HUES64 (cell line): ENCODE measurements around the gene CTRB1.

Experiments
- H3K27ac ChIP-seq: 2 replicates; pipeline ENCODE4 v1.7.0; 2013; ENCODE audit warnings: low read depth, low read length, inconsistent platforms
- H3K27me3 ChIP-seq: 2 replicates; pipeline ENCODE4 v1.6.1; 2013; ENCODE audit warnings: mild to moderate bottlenecking, low read length; ENCODE audit not compliant: insufficient read depth
- H3K36me3 ChIP-seq: 2 replicates; pipeline ENCODE4 v1.6.1; 2013; ENCODE audit warnings: mild to moderate bottlenecking, low read length; ENCODE audit not compliant: insufficient read depth
- H3K4me1 ChIP-seq: 2 replicates; pipeline ENCODE4 v1.6.1; 2013; ENCODE audit warnings: mild to moderate bottlenecking, low read length, moderate library complexity; ENCODE audit not compliant: insufficient read depth
- H3K4me3 ChIP-seq: 2 replicates; pipeline ENCODE4 v1.5.1; 2013; ENCODE audit warnings: mild to moderate bottlenecking, low read length, moderate library complexity
- H3K9ac ChIP-seq: 2 replicates; pipeline ENCODE4 v1.6.1; 2013; ENCODE audit warnings: mild to moderate bottlenecking, low read depth, low read length
- H3K9me3 ChIP-seq: 2 replicates; pipeline ENCODE4 v1.6.1; 2013; ENCODE audit warnings: low read depth, low read length; ENCODE audit not compliant: insufficient read depth
- WGBS: fragments of 150-250, 120-280 bp; methylation state at CpG from one replicate; pipeline ENCODE4 v1.1.7; 2013; ENCODE audit warnings: missing lambda C conversion rate; 5-methylcytosine and 5-hydroxymethylcytosine counted together

CTRB1 gene

DNA sequence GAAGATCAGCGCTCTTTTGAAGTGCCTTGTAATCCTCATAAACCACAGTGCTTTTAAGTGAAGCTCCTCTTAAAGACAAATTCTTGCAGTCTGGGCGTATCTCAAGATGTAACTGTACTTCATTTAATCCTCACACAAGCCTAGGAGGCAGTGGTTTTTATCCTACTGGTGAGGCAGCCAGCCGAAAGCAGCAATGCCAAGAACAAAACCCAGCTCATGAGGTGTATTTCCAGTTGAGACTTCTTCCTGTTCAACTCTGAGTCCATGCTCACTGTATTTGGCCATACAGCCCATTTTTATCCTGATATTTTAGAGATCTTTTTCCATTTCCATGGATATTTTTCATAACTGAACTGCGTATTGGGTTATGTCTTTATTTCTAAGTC is 25.5 kb upstream of the CTRB1 start:
- Histone ChIP-seq H3K27me3 (no peaks in the 10 kb centered on the region), H3K36me3 (no peaks in the 10 kb centered on the region)
- WGBS = 96% methylated on average over 3 of the region's 4 CpGs

DNA sequence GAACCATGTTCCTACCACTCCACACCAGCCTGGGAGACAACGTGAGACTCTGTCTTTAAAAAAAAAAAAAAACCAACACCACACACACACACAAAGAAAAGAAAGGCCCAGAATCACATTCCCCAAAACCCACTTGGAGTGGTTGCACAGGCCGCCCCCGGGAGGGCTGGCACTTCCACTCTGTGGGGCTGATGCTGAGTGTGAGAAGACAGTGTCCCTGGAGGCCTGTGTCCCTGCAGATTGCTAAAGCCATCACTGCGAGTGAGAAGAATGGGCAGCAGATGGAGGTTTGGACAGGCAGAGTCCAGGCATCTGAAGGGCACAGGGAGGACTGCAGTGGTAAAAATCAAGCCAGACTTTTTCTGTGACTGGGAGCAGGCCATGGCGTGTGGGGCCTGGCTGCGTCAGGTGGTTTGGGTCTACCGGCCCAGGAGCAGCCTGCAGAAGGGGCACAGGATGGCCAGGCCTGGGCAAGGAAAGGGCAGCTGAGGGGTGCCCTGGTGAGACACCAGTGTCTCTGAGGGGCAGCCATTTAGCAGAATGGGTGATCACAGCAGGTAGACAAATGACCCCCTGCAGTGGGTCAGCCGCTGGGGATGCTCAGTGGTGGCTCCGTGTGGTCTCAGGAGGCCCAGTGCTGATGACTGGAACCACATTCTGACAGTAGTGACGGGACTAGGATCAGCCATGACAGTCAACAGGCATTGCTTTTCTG is 24.9 kb upstream of the CTRB1 start:
- H3K27ac ChIP-seq = no peak overlapping the region
- 91% methylated on average over 10 of the region's 10 CpGs for WGBS

More for the DNA sequence above, 25.5 kb upstream of the CTRB1 start:
- Histone ChIP-seq H3K4me1 (no peaks in the 10 kb centered on the region), H3K27ac (no peak overlapping the region), H3K4me3 (no peak overlapping the region), H3K9ac (no peak overlapping the region), H3K9me3 (no peaks in the 10 kb centered on the region)

DNA sequence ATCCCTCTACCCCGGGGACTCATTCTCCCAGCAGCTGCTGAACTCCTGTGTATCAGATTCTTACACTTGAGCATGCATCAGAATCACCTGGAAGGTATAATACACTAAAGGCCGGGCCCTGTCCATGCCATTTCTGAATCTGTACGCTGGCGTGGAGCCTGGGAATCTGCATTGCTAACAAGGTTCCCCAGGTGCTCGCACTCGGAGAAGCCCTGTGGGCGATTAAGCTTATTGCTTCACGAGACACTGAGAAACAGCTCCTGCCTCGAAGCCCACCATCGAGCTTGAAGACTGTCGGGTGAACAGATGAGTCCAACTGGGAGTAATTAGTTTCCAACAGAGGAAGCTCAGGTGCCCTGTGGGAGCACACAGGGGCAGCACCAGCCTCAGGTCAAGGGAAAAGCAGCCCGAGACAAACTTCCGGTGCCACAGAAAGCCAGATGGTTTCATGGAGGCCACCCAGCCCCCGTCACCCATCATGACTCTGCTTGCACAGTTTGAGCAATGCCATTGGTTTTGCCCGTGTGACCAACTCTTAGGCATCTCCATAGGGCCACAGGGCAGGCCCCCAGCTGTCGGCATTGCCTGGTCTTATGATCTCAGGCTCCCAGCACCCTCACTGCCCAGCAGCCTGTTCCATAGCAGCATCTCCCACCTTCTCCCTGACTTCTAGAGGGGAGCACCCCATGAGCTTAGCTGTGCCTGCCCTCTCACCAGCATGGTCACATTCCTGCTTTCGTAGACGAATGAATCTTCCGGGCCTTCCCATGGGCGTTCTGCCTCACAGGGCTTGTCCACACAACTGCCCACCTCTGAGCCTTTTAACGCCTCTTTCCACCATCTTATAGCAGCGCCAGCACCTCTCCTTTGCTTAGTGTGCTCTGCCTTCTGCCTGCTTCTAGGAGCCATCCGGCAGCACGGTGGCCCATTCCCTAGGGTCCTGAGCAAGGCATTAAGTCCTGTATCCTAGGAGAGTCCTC is 22.7 kb upstream of the CTRB1 start:
- no peaks in the 10 kb centered on the region for H3K9me3 ChIP-seq
- no peaks in the 10 kb centered on the region for H3K36me3 ChIP-seq
- H3K4me3 ChIP-seq = no peak overlapping the region
- H3K27ac ChIP-seq = no peak overlapping the region
- H3K9ac ChIP-seq = no peak overlapping the region
- H3K4me1 ChIP-seq = no peaks in the 10 kb centered on the region
- WGBS = 89% methylated on average over 24 of the region's 24 CpGs
- H3K27me3 ChIP-seq = no peaks in the 10 kb centered on the region

More for the DNA sequence above, 24.9 kb upstream of the CTRB1 start:
- no peak overlapping the region for H3K9ac ChIP-seq
- no peaks in the 10 kb centered on the region for H3K9me3 ChIP-seq
- H3K4me3 ChIP-seq = no peak overlapping the region
- H3K27me3 ChIP-seq = no peaks in the 10 kb centered on the region
- H3K36me3 ChIP-seq = no peaks in the 10 kb centered on the region
- no peaks in the 10 kb centered on the region for H3K4me1 ChIP-seq

DNA sequence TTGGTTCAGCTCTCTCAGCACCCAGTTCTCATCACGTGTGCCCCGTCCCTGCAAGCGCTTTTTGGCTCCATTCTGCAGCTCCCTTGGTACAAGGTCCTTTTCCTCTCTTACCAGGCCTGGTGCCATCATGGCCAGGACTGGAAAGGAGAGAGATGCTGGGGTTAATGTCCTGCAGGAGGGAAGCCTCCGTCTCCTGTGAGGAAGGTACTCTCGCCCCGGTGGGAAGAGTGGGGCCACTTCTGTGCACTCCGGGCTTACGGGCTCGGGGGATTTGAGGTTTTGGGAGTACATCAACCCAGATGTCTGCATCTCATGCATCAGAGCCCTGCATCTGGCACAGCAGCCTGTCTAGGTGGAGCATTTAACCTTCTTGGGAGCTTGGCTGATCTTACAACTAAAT is 22.0 kb upstream of the CTRB1 start:
- H3K4me3 ChIP-seq = no peak overlapping the region
- H3K4me1 ChIP-seq = no peaks in the 10 kb centered on the region
- 81% methylated on average over 9 of the region's 9 CpGs for WGBS
- no peaks in the 10 kb centered on the region for H3K27me3 ChIP-seq
- no peaks in the 10 kb centered on the region for H3K9me3 ChIP-seq
- no peak overlapping the region for H3K27ac ChIP-seq
- no peak overlapping the region for H3K9ac ChIP-seq
- H3K36me3 ChIP-seq = no peaks in the 10 kb centered on the region

DNA sequence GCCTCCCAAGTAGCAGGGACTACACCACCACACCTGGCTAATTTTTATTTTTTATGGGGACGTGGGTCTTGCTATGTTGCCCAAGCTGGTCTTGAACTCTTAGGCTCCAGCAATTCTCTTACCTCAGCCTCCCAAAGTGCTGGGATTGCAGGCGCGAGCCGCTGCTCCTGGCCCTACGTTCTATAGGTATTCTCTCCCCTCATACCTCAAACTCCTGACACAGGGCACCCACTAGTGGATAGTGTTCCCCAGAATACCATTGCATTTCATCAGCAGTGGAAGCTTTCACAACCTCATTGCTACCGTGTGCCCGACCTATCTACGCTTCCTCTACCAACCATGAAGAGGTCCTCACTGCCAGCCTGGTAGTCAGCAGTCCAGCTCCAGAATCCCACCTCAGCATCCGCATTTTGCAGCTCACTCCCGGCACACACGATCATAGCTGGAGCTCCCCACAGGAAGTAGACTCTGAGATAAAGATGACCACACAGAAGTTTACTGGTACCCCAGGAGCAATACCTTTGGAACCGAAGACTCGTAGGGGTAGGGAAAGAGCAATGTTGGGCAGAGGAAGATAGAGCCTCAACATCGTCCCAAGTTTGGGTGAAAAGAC is 21.2 kb upstream of the CTRB1 start:
- no peak overlapping the region for H3K27ac ChIP-seq
- no peaks in the 10 kb centered on the region for H3K27me3 ChIP-seq
- no peaks in the 10 kb centered on the region for H3K4me1 ChIP-seq
- H3K9me3 ChIP-seq = no peaks in the 10 kb centered on the region
- no peak overlapping the region for H3K9ac ChIP-seq
- H3K4me3 ChIP-seq = no peak overlapping the region
- no peaks in the 10 kb centered on the region for H3K36me3 ChIP-seq
- 88% methylated on average over 14 of the region's 14 CpGs for WGBS

DNA sequence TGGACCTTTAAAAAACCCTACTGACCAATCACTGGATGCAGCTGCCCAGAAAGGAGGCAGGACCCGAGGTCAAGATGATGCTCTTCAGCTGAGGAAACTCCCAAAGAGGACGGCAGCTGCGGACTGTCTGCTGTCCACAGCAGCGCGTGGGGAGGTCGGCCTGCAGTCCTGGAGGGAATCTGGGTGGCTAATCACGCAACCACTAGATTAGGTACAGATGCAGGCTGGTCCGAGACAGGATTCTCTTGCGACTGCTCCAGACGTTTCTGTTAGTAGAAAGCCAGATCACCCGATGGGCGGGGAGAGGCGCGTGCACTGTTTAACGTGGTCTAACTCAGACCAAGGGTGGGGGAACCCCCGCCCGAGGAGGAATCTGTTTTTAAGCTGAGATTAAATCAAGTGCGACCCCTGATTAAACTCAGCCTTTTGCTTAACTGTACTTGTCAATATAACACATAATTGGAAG is 20.6 kb upstream of the CTRB1 start:
- Histone ChIP-seq H3K36me3 (no peaks in the 10 kb centered on the region), H3K4me3 (no peak overlapping the region), H3K9me3 (no peaks in the 10 kb centered on the region), H3K27me3 (no peaks in the 10 kb centered on the region), H3K4me1 (no peaks in the 10 kb centered on the region), H3K27ac (no peak overlapping the region), H3K9ac (no peak overlapping the region)
- WGBS = 85% methylated on average over 18 of the region's 18 CpGs

DNA sequence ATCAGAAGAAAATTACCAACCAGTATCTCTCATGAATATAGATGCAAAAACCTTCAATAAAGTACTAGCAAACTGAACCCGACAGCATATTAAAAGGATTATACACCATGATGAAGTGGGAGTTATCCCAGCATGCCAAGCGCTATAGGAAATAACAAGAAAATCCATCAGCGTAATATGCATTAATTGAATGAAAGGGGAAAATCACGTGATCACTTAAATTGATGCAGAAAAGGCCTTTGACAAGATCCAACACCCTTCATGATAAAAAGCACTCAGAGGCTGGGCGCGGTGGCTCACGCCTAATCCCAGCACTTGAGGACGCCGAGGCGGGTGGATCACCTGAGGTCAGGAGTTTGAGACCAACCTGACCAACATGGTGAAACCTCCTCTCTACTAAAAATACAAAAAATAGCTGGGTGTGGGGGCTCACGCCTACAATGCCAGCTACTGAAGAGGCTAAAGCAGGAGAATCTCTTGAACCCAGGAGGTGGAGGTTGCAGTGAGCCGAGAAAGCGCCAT is 16.7 kb upstream of the CTRB1 start:
- Histone ChIP-seq H3K9ac (no peak overlapping the region), H3K4me1 (no peaks in the 10 kb centered on the region), H3K4me3 (no peak overlapping the region), H3K9me3 (no peaks in the 10 kb centered on the region), H3K27ac (no peak overlapping the region), H3K36me3 (no peaks in the 10 kb centered on the region), H3K27me3 (no peaks in the 10 kb centered on the region)
- WGBS = 86% methylated on average over 13 of the region's 13 CpGs

DNA sequence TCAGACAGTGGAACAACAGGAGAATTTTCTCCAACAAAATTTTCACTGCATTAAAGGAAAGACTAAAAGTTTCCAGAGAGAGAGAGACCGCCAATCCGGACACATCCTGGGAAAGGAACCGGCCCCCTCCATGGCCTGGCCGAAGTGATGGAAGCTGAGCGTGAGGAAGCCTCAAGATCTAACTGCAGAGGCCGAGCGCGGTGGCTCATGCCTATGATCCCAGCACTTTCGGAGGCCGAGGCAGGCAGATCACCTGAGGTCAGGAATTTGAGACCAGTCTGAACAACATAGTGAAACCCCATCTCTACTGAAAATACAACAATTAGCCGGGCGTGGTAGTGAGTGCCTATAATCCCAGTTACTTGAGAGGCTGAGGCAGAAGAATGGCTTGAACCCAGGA is 15.7 kb upstream of the CTRB1 start:
- H3K27me3 ChIP-seq = no peaks in the 10 kb centered on the region
- no peaks in the 10 kb centered on the region for H3K4me1 ChIP-seq
- no peak overlapping the region for H3K27ac ChIP-seq
- no peaks in the 10 kb centered on the region for H3K36me3 ChIP-seq
- H3K9ac ChIP-seq = no peak overlapping the region
- 90% methylated on average over 12 of the region's 12 CpGs for WGBS
- no peak overlapping the region for H3K4me3 ChIP-seq
- no peaks in the 10 kb centered on the region for H3K9me3 ChIP-seq

DNA sequence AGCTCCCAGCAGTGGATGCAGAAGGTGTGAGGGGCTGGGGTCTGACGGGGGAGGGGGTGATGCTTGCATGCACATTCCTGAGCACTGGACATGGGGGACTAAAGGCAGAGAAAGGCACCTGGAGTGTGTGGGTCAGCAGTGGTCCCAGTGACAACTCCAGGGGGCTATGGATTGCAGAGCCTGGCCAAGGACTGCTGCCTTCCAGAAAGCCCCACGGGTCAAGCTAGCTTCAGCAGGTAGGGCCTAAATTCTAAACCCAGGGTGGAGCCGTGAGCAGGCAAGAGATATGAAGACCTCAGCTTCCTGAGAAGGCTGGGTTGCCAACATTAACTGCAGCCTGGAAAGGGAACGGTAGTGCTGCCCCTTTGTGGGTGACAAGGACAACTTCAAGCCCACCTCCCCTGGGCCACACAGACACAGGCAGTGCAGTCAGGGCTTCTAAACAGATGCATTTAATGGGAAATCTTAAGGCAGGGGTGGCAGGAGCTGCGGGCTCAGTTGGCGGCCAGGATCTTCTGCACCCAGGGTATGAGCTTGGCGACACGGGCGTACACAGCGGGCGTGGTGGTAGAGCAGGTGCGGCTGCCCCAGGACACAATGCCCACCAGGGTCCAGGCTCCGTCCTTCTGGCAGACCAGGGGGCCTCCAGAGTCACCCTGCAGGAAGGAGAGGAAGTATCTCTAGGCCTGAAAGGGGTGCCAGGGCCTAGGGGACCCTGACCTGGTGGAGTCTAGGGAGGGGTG is 14.9 kb upstream of the CTRB1 start:
- H3K4me1 ChIP-seq = no peaks in the 10 kb centered on the region
- H3K27me3 ChIP-seq = no peaks in the 10 kb centered on the region
- no peak overlapping the region for H3K4me3 ChIP-seq
- WGBS = 80% methylated on average over 13 of the region's 13 CpGs
- H3K36me3 ChIP-seq = no peaks in the 10 kb centered on the region
- H3K9ac ChIP-seq = no peak overlapping the region
- no peaks in the 10 kb centered on the region for H3K9me3 ChIP-seq
- no peak overlapping the region for H3K27ac ChIP-seq

DNA sequence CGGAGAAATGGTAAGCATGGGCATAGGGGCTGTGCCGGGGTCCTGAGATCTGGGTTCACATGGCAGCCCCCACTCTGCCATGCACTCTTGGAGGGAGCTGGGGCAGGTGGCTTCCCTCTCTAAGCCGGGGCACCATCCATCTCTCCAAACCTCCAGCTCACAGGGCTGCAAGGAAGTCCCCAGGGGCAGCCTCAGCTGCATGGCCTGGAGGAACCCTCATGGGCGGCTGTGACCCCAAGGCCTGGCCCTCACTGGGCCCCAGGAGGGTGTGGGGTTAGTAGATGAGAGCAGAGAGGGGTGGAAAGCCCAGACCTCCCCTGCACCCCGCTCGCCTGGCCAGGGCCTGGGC is 14.4 kb upstream of the CTRB1 start:
- WGBS = 96% methylated on average over 4 of the region's 6 CpGs
- Histone ChIP-seq H3K4me3 (no peak overlapping the region), H3K27me3 (no peaks in the 10 kb centered on the region), H3K4me1 (no peaks in the 10 kb centered on the region), H3K9me3 (no peaks in the 10 kb centered on the region), H3K36me3 (no peaks in the 10 kb centered on the region), H3K9ac (no peak overlapping the region), H3K27ac (no peak overlapping the region)
